MM.1S (cell line): ENCODE data around the gene GPSM3.

Source experiments
- DNase-seq: peaks from one replicate; pipeline ENCODE4 v3.0.0-alpha.2; 2015
- H2AFZ ChIP-seq: fragments of 300-600 bp; sonication (generic); 2 replicates; pipeline ENCODE4 v1.6.0; 2016; ENCODE audit warnings: antibody characterized with exemption, low read length
- H3F3A ChIP-seq: fragments of 300-600 bp; sonication (generic); 2 replicates; pipeline ENCODE4 v1.6.1; 2016; ENCODE audit warnings: mild to moderate bottlenecking, antibody characterized with exemption, low read length, moderate library complexity, mixed read lengths; ENCODE audit not compliant: insufficient read depth
- H3K27ac ChIP-seq: fragments of 300-600 bp; sonication (generic); 2 replicates; pipeline ENCODE4 v1.5.1; 2016; ENCODE audit warnings: mild to moderate bottlenecking, low read length
- H3K27me3 ChIP-seq: fragments of 300-600 bp; sonication (generic); replicated peaks from 2 replicates; pipeline ENCODE4 v1.6.0; 2016; ENCODE audit warnings: low read length; ENCODE audit not compliant: insufficient read depth
- H3K36me3 ChIP-seq: fragments of 300-600 bp; sonication (generic); replicated peaks from 2 replicates; pipeline ENCODE4 v1.6.1; 2016; ENCODE audit warnings: mild to moderate bottlenecking, low read length, mixed read lengths; ENCODE audit not compliant: insufficient read depth
- H3K4me1 ChIP-seq: fragments of 300-600 bp; sonication (generic); 2 replicates; pipeline ENCODE4 v1.6.1; 2016; ENCODE audit warnings: low read length, mixed read lengths
- H3K4me2 ChIP-seq: fragments of 300-600 bp; sonication (generic); 2 replicates; pipeline ENCODE4 v1.6.0; 2016; ENCODE audit warnings: low read depth, low read length
- H3K4me3 ChIP-seq: fragments of 300-600 bp; sonication (generic); 2 replicates; pipeline ENCODE4 v1.5.1; 2016; ENCODE audit warnings: low read length, mixed read lengths
- H3K79me2 ChIP-seq: fragments of 300-600 bp; sonication (generic); 2 replicates; pipeline ENCODE4 v1.6.1; 2016; ENCODE audit warnings: mixed run types, low read length, mixed read lengths
- H3K9ac ChIP-seq: fragments of 300-600 bp; sonication (generic); 2 replicates; pipeline ENCODE4 v1.6.1; 2016; ENCODE audit warnings: low read length, mixed read lengths
- H3K9me2 ChIP-seq: fragments of 300-600 bp; sonication (generic); replicated peaks from 2 replicates; pipeline ENCODE4 v1.6.1; 2016; ENCODE audit warnings: mild to moderate bottlenecking, low read length, mixed read lengths; ENCODE audit not compliant: insufficient read depth
- H3K9me3 ChIP-seq: fragments of 300-600 bp; sonication (generic); replicated peaks from 2 replicates; pipeline ENCODE4 v1.6.1; 2016; ENCODE audit warnings: mild to moderate bottlenecking, low read length, mixed read lengths; ENCODE audit not compliant: insufficient read depth
- H4K20me1 ChIP-seq: fragments of 300-600 bp; sonication (generic); 2 replicates; pipeline ENCODE4 v1.6.1; 2016; ENCODE audit warnings: mild to moderate bottlenecking, low read length, moderate library complexity, mixed read lengths; ENCODE audit not compliant: insufficient read depth
- EZH2 ChIP-seq: fragments of 300-600 bp; sonication (generic); optimal IDR thresholded peaks from 2 replicates; pipeline ENCODE3; 2017; ENCODE audit warnings: low read depth, mild to moderate bottlenecking, antibody characterized with exemption, low read length, mixed read lengths
- EZH2phosphoT487 ChIP-seq: fragments of 300-600 bp; sonication (generic); IDR thresholded peaks from 2 replicates; pipeline ENCODE4 v1.6.1; 2018; ENCODE audit warnings: antibody characterized with exemption, low read length
- TF ChIP-seq, protein P1 (sequence below): fragments of 300-600 bp; sonication (generic); IDR thresholded peaks from 2 replicates; pipeline ENCODE4 v1.5.1; 2016; ENCODE audit warnings: antibody characterized with exemption, low read length, mixed read lengths

Gene GPSM3

DNA sequence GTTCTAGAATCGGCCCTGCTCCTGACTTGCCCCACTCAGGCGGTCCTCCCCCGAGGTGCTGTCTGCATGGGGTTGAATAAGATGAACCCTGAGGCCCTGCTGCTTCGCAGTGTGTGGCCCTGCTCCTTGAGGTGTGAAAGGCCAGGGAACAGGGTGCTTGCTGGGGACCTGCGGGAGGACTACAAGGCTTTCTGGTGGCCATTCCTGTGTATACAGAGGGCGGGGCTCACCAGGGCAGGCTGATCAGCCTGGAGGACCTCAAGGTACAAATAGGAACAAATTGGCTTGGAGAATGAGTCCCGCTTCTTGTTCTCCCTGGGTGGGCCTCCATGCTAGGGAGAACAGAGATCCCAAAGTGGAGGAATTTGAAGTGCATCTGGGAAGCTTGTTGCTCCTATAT, 25.7 kb upstream of the GPSM3 start:
- H3K4me1 ChIP-seq: no peaks in the 10 kb centered on the region
- H3K36me3 ChIP-seq: no peaks in the 10 kb centered on the region
- no peaks in the 10 kb centered on the region for H3K79me2 ChIP-seq
- DNase-seq: no peak
- no peaks in the 10 kb centered on the region for H4K20me1 ChIP-seq
- H3K4me3 ChIP-seq: no peak overlapping the region
- H3K9me2 ChIP-seq: no peaks in the 10 kb centered on the region
- TF ChIP-seq, protein P1, sequence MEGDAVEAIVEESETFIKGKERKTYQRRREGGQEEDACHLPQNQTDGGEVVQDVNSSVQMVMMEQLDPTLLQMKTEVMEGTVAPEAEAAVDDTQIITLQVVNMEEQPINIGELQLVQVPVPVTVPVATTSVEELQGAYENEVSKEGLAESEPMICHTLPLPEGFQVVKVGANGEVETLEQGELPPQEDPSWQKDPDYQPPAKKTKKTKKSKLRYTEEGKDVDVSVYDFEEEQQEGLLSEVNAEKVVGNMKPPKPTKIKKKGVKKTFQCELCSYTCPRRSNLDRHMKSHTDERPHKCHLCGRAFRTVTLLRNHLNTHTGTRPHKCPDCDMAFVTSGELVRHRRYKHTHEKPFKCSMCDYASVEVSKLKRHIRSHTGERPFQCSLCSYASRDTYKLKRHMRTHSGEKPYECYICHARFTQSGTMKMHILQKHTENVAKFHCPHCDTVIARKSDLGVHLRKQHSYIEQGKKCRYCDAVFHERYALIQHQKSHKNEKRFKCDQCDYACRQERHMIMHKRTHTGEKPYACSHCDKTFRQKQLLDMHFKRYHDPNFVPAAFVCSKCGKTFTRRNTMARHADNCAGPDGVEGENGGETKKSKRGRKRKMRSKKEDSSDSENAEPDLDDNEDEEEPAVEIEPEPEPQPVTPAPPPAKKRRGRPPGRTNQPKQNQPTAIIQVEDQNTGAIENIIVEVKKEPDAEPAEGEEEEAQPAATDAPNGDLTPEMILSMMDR: no peak
- no peak for TF ChIP-seq EZH2
- no peak for TF ChIP-seq EZH2phosphoT487
- H3K9me3 ChIP-seq: no peaks in the 10 kb centered on the region
- peaks cover 46% of the 10 kb centered on the region for H3K27me3 ChIP-seq
- no peaks in the 10 kb centered on the region for H3F3A ChIP-seq
- H3K4me2 ChIP-seq: no peak overlapping the region
- H2AFZ ChIP-seq: no peak overlapping the region
- no peak overlapping the region for H3K9ac ChIP-seq
- H3K27ac ChIP-seq: no peak overlapping the region

DNA sequence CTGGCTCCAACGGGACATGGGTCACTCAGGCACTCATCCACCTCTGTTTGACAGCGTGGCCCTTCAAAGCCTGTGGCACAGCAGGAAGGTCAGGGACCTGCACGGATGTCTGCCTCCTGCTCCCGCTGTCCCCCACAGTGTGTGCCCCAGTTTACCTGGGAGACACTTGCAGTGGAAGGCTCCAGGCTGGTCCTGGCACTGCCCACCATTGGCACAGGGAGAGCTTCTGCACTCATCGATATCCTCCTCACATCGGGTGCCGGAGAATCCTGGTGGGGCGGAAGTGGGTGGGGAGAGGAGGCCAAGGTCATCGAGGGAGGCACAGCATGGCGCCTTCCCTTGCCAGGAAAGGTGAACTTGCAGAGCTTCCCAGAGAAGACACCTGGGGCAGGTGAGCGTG, 24.6 kb upstream of the GPSM3 start:
- Histone ChIP-seq H2AFZ (no peak overlapping the region), H3K9me2 (no peaks in the 10 kb centered on the region), H3K27ac (no peak overlapping the region), H4K20me1 (no peaks in the 10 kb centered on the region), H3K79me2 (no peaks in the 10 kb centered on the region), H3F3A (no peaks in the 10 kb centered on the region), H3K9ac (no peak overlapping the region), H3K36me3 (no peaks in the 10 kb centered on the region), H3K4me3 (no peak overlapping the region), H3K4me1 (no peaks in the 10 kb centered on the region), H3K27me3 (peaks cover 45% of the 10 kb centered on the region), H3K4me2 (no peak overlapping the region), H3K9me3 (no peaks in the 10 kb centered on the region)
- no peak for DNase-seq
- TF ChIP-seq EZH2 (no peak), EZH2phosphoT487 (no peak)
- TF ChIP-seq, protein P1: no peak

DNA sequence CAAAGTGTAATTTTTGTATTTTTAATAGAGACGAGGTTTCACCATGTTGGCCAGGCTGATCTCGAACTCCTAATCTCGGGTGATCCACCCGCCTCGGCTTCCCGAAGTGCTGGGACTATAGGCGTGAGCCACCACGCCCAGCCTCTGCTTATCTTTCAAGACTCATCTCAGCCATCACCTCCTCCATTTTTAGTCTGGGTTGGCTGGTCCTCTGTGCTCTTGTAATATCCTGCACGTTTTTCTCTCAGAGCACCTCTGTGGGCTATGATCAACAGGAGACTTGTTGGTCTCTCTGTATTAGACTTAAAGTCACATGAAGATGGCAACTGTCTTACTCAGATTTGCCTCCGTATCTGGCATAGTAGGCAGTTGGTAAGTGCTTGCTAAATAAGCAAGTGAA, 23.8 kb upstream of the GPSM3 start:
- no peak overlapping the region for H3K4me3 ChIP-seq
- H3K27me3 ChIP-seq: peaks cover 42% of the 10 kb centered on the region
- H3K27ac ChIP-seq: no peak overlapping the region
- TF ChIP-seq, protein P1: no peak
- TF ChIP-seq EZH2phosphoT487: no peak
- no peak for TF ChIP-seq EZH2
- no peaks in the 10 kb centered on the region for H3K79me2 ChIP-seq
- H3K4me2 ChIP-seq: no peak overlapping the region
- H3K9me2 ChIP-seq: no peaks in the 10 kb centered on the region
- no peak overlapping the region for H3K9ac ChIP-seq
- no peaks in the 10 kb centered on the region for H3K4me1 ChIP-seq
- no peak overlapping the region for H2AFZ ChIP-seq
- H3F3A ChIP-seq: no peaks in the 10 kb centered on the region
- H4K20me1 ChIP-seq: no peaks in the 10 kb centered on the region
- H3K36me3 ChIP-seq: no peaks in the 10 kb centered on the region
- H3K9me3 ChIP-seq: no peaks in the 10 kb centered on the region
- DNase-seq: no peak
